ENCODE data around the gene DMRTA1. TPM values are rescaled to one million over a fixed set of nuclear protein-coding genes. Genes with fewer than 3 reads are reported as not detected.

DMRTA1 gene
- polyA plus RNA-seq, 1 donor (not counting 4 experiments of a cell fraction or from before 2014, with no cell fraction given) = 1.9 TPM

DNA sequence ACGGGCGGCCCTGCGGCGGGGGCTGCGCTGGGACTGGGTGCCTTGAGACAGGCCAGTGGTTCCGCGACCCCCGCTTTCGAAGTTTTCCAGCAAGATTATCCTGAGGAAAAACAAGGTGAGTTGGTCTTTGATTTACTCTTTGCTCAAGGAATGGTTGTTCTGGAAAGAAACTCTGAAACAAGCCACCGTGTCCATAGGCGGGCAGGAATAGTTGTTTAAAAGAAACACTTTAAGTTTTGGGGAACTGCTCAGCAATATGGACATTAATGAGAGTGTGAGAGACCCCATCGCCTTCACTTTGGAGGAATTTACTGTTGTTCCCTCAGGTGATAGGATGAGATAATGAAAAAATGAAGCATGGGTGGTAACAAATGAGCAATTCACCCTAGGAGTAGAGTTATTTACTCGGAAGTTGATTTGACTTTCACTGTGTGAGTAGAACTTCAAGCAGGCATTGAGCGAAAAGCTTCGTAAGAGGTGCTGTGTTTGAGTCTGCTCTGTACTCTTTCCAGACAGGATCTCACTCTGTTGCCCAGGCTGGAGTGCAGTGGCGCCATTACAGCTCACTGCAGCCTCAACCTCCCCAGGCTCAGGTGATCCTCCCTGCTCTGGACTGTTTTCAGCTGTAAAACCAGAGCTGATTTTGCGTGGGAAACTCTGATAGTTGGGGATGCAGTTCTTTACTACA lies 1.1 kb downstream of the DMRTA1 start:
- H3K4me2 ChIP-seq (ENCODE audit: control insufficient read depth, extremely low read depth, insufficient read depth, low read depth, low read length) = peak overlapping the region; percentile 76

GRCh38 chr9:22449719-22450118 lies 3.1 kb downstream of the DMRTA1 start:
- H2AFZ ChIP-seq (ENCODE audit: control insufficient read depth, low read length) = no peak overlapping the region
- H4K20me1 ChIP-seq (ENCODE audit: control insufficient read depth, extremely low read depth, insufficient read depth, low read length) = no peaks in the 10 kb centered on the region
- no peaks in the 10 kb centered on the region for H3K4me1 ChIP-seq (ENCODE audit: control insufficient read depth, extremely low read depth, insufficient read depth, low read length)
- dilution Hi-C loops (cut with MboI; ENCODE audit: extremely low pct_ligation_motif_present, low sequenced_read_pairs) = no loop called here
- TF ChIP-seq, protein P1, sequence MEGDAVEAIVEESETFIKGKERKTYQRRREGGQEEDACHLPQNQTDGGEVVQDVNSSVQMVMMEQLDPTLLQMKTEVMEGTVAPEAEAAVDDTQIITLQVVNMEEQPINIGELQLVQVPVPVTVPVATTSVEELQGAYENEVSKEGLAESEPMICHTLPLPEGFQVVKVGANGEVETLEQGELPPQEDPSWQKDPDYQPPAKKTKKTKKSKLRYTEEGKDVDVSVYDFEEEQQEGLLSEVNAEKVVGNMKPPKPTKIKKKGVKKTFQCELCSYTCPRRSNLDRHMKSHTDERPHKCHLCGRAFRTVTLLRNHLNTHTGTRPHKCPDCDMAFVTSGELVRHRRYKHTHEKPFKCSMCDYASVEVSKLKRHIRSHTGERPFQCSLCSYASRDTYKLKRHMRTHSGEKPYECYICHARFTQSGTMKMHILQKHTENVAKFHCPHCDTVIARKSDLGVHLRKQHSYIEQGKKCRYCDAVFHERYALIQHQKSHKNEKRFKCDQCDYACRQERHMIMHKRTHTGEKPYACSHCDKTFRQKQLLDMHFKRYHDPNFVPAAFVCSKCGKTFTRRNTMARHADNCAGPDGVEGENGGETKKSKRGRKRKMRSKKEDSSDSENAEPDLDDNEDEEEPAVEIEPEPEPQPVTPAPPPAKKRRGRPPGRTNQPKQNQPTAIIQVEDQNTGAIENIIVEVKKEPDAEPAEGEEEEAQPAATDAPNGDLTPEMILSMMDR (optimal IDR thresholded peaks at IDR 0.05 in 1 of 3, IDR thresholded peaks at IDR 0.05 in 1 of 3, conservative IDR thresholded peaks at IDR 0.05 in 1 of 3; ENCODE audit: extremely low read depth in 1 of 3, insufficient read depth in 2 of 3, low read length in 3 of 3) = no peak
- no peaks in the 10 kb centered on the region for H3K9me3 ChIP-seq (ENCODE audit: control insufficient read depth, low read depth, low read length)
- H3K36me3 ChIP-seq (ENCODE audit: control insufficient read depth in 2 of 2, extremely low read depth in 1 of 2, insufficient read depth in 2 of 2, low read length in 2 of 2) = no peaks in the 10 kb centered on the region
- no peak overlapping the region for H3K27ac ChIP-seq (ENCODE audit: control insufficient read depth, insufficient read depth, low read length)
- no peaks in the 10 kb centered on the region for H3K27me3 ChIP-seq (ENCODE audit: control insufficient read depth, extremely low read depth, insufficient read depth, low read length)
- no peaks in the 10 kb centered on the region for H3K9me1 ChIP-seq (ENCODE audit: control insufficient read depth, extremely low read depth, insufficient read depth, low read length)
- H3K9ac ChIP-seq (ENCODE audit: control insufficient read depth, extremely low read depth, insufficient read depth, low read length) = no peak overlapping the region
- no peak overlapping the region for H3K4me2 ChIP-seq (ENCODE audit: control insufficient read depth, extremely low read depth, insufficient read depth, low read depth, low read length)
- DNase-seq (ENCODE audit: low read depth, low spot score) = no peak
- FAIRE-seq = no peak
- H3K4me3 ChIP-seq (ENCODE audit: control insufficient read depth in 2 of 3, extremely low read depth in 1 of 3, insufficient read depth in 2 of 3, low read depth in 1 of 3, low read length in 3 of 3) = no peak overlapping the region
- peaks cover 5% of the 10 kb centered on the region for H3K79me2 ChIP-seq (ENCODE audit: control insufficient read depth, insufficient read depth, low read length)

More for the DNA sequence above, 1.1 kb downstream of the DMRTA1 start:
- Histone ChIP-seq H3K9ac (ENCODE audit: control insufficient read depth, extremely low read depth, insufficient read depth, low read length) (peak overlapping the region; percentile 67), H4K20me1 (ENCODE audit: control insufficient read depth, extremely low read depth, insufficient read depth, low read length) (no peaks in the 10 kb centered on the region), H3K79me2 (ENCODE audit: control insufficient read depth, insufficient read depth, low read length) (peaks cover 5% of the 10 kb centered on the region), H3K27ac (ENCODE audit: control insufficient read depth, insufficient read depth, low read length) (peak overlapping the region; percentile 56), H3K27me3 (ENCODE audit: control insufficient read depth, extremely low read depth, insufficient read depth, low read length) (no peaks in the 10 kb centered on the region), H2AFZ (ENCODE audit: control insufficient read depth, low read length) (peak overlapping the region; percentile 70), H3K9me3 (ENCODE audit: control insufficient read depth, low read depth, low read length) (no peaks in the 10 kb centered on the region), H3K4me3 (ENCODE audit: control insufficient read depth in 2 of 3, extremely low read depth in 1 of 3, insufficient read depth in 2 of 3, low read depth in 1 of 3, low read length in 3 of 3) (peak overlapping the region; percentile 66 to 74 (median 74)), H3K9me1 (ENCODE audit: control insufficient read depth, extremely low read depth, insufficient read depth, low read length) (no peaks in the 10 kb centered on the region), H3K4me1 (ENCODE audit: control insufficient read depth, extremely low read depth, insufficient read depth, low read length) (no peaks in the 10 kb centered on the region), H3K36me3 (ENCODE audit: control insufficient read depth in 2 of 2, extremely low read depth in 1 of 2, insufficient read depth in 2 of 2, low read length in 2 of 2) (no peaks in the 10 kb centered on the region)
- FAIRE-seq = peak; percentile 64
- dilution Hi-C loops (cut with MboI; ENCODE audit: extremely low pct_ligation_motif_present, low sequenced_read_pairs) = no loop called here
- TF ChIP-seq, protein P1 (optimal IDR thresholded peaks at IDR 0.05 in 1 of 3, IDR thresholded peaks at IDR 0.05 in 1 of 3, conservative IDR thresholded peaks at IDR 0.05 in 1 of 3; ENCODE audit: extremely low read depth in 1 of 3, insufficient read depth in 2 of 3, low read length in 3 of 3) = no peak
- no peak for TF ChIP-seq EZH2 (IDR thresholded peaks at IDR 0.05; ENCODE audit: low read length)
- DNase-seq (ENCODE audit: low read depth, low spot score) = no peak
